Mesothelial cell of epicardium (in vitro differentiated cells): ENCODE measurements around the gene SLC2A4. TPM values are rescaled to one million over a fixed set of nuclear protein-coding genes. Genes with fewer than 3 reads are reported as not detected.
A peak's percentile ranks its signal among the peaks of the same experiment; 100 is the strongest.

Source experiments
- DNase-seq, 2 experiments: peaks; one replicate each; pipeline ENCODE4 v3.0.0; 2021; ENCODE audit warnings: low spot score in 2 of 2; ENCODE audit not compliant: unreplicated experiment in 2 of 2
- H3K27ac Mint-ChIP-seq: 2 replicates; pipeline ENCODE4 v1.8.0; 2021; ENCODE audit warnings: mixed read lengths
- H3K27me3 Mint-ChIP-seq: 2 replicates; pipeline ENCODE4 v1.8.0; 2021; ENCODE audit warnings: low read depth, mixed read lengths
- H3K36me3 Mint-ChIP-seq: 2 replicates; pipeline ENCODE4 v1.8.0; 2021; ENCODE audit warnings: mixed read lengths
- H3K4me1 Mint-ChIP-seq: 2 replicates; pipeline ENCODE4 v1.8.0; 2021; ENCODE audit warnings: mixed read lengths
- H3K4me3 Mint-ChIP-seq: 2 replicates; pipeline ENCODE4 v1.8.0; 2021; ENCODE audit warnings: mild to moderate bottlenecking, moderate library complexity, mixed read lengths
- H3K9me3 Mint-ChIP-seq: 2 replicates; pipeline ENCODE4 v1.8.0; 2021; ENCODE audit warnings: mixed read lengths
- CTCF ChIP-seq: fragments of 200-600 bp; sonication (generic); IDR thresholded peaks from one replicate; pipeline ENCODE4 v1.5.0; 2021; ENCODE audit warnings: antibody characterized with exemption; ENCODE audit not compliant: unreplicated experiment
- total RNA-seq: library from RNA; stranded (reverse); gene quantifications from 3 replicates; pipeline ENCODE4 v1.2.1, GENCODE V29; 2021

The SLC2A4 gene
- total RNA-seq, result 1.6 to 1.8 TPM (median 1.6 TPM) in 3 replicates

GRCh38 chr17:7281074-7281952, at the start of gene SLC2A4:
SLC2A4 (plus strand) TSS chr17:7281718; CDS start chr17:7281935, 217 bp downstream.
- H3K9me3 Mint-ChIP-seq, result no peaks in the 10 kb centered on the region
- TF ChIP-seq CTCF, result no peak
- H3K27me3 Mint-ChIP-seq, result peaks cover 25% of the 10 kb centered on the region
- H3K36me3 Mint-ChIP-seq, result no peaks in the 10 kb centered on the region
- H3K4me1 Mint-ChIP-seq, result peaks cover 15% of the 10 kb centered on the region
- H3K4me3 Mint-ChIP-seq, result peak within 1 kb of the TSS; percentile 73
- H3K27ac Mint-ChIP-seq, result peak within 1 kb of the TSS; percentile 75
- peak; percentile 90 to 95 for DNase-seq

- no peak for TF ChIP-seq CTCF
- peaks cover 24% of the 10 kb centered on the region for H3K36me3 Mint-ChIP-seq
- peak overlapping the region; percentile 98 for H3K4me3 Mint-ChIP-seq
- H3K27me3 Mint-ChIP-seq, result no peaks in the 10 kb centered on the region
- no peaks in the 10 kb centered on the region for H3K9me3 Mint-ChIP-seq
- no peak for DNase-seq
- H3K4me1 Mint-ChIP-seq, result peaks cover 27% of the 10 kb centered on the region
- peak overlapping the region; percentile 80 for H3K27ac Mint-ChIP-seq
These were observed 49.4 kb upstream of the SLC2A4 start for GRCh38 chr17:7232114-7232513.

GRCh38 chr17:7233701-7234082, 47.8 kb upstream of the SLC2A4 start:
- TF ChIP-seq CTCF, result no peak
- no peak for DNase-seq
- Mint-ChIP-seq H3K9me3 (no peaks in the 10 kb centered on the region), H3K27me3 (no peaks in the 10 kb centered on the region), H3K27ac (peak overlapping the region; percentile 99), H3K4me3 (peak overlapping the region; percentile 98), H3K36me3 (peaks cover 19% of the 10 kb centered on the region), H3K4me1 (peaks cover 32% of the 10 kb centered on the region)

GRCh38 chr17:7234083-7234951, 47.2 kb upstream of the SLC2A4 start, which contains the start of gene DVL2:
DVL2 (minus strand) TSS chr17:7234517; CDS start chr17:7234262, 255 bp downstream.
- peak; percentile 93 to 95 for DNase-seq
- Mint-ChIP-seq H3K27ac (peak within 1 kb of the TSS; percentile 99), H3K4me1 (peaks cover 32% of the 10 kb centered on the region), H3K4me3 (peak within 1 kb of the TSS; percentile 98), H3K9me3 (no peaks in the 10 kb centered on the region), H3K27me3 (no peaks in the 10 kb centered on the region), H3K36me3 (peaks cover 15% of the 10 kb centered on the region)
- no peak for TF ChIP-seq CTCF

GRCh38 chr17:7235693-7236665, 45.5 kb upstream of the SLC2A4 start:
- Mint-ChIP-seq H3K27ac (peak overlapping the region; percentile 25), H3K9me3 (no peaks in the 10 kb centered on the region), H3K4me1 (peaks cover 46% of the 10 kb centered on the region), H3K36me3 (peaks cover 16% of the 10 kb centered on the region), H3K27me3 (no peaks in the 10 kb centered on the region), H3K4me3 (peak overlapping the region; percentile 98)
- no peak for DNase-seq
- TF ChIP-seq CTCF, result no peak
